Mammary epithelial cell (primary cell): ENCODE results near the gene DPM2.

ENCODE experiments used
- CTCF ChIP-seq, 2 donors: IDR thresholded peaks in 1 of 2; conservative IDR thresholded peaks in 1 of 2; 2 replicates each; pipeline ENCODE4 v1.5.1; 2011 to 2012; ENCODE audit warnings: inconsistent platforms in 2 of 2, low read length in 2 of 2, mild to moderate bottlenecking in 2 of 2, control low read depth in 1 of 2, low read depth in 1 of 2; ENCODE audit not compliant: insufficient read depth in 1 of 2; ENCODE audit errors: extremely low read depth in 1 of 2
- EZH2 ChIP-seq: IDR thresholded peaks from 2 replicates; pipeline ENCODE4 v1.6.1; 2012; ENCODE audit warnings: low read length, inconsistent platforms, borderline replicate concordance

DNA sequence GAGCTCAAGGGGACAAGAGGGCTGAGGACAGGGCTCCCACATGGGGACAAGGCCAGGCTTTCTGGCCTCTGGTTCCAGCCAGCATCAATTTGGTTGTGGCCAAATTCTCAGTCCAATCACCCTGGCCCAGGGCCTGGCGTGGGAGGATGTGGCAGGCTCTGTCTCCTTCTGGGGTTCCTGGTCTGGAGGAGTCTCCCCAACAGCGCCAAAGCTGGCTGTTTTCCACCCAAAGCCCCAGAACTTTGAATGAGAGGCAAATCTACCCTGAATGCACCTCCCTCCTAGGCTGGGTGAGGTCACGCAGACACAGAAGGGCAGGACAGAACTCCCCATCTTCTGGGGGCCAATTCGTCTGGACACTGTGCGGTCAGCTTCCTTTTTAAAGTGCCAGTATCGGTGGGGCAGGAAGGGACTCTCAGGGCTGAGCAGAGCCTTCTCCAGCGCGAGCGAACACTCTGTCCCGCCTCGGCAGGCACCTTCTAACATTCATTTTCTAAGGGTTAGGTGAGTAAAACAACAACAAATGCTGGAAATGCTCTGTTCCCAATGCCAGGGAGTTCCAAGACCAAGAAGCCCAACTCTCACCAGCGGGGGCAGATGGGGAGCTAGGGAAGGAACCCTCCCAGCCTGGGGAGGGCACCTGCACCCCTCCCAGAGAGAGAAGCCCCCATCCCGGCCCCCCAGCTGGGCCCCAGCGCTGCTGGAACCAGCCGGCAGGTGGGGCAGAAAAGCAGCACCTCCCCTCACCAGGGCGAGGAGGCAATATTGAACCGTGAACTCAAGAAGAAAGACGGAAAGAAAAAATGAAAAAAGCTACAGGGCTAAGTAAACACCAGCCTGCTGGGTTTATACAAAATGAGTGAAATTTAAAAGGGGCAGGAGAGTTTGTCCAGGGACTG lies 3.7 kb upstream of the DPM2 start:
- no peak for TF ChIP-seq CTCF (conservative IDR thresholded peaks at IDR 0.05 in 1 of 2, IDR thresholded peaks at IDR 0.05 in 1 of 2; ENCODE audit: extremely low read depth in 1 of 2, insufficient read depth in 1 of 2, low read depth in 1 of 2, low read length in 2 of 2)
- TF ChIP-seq EZH2: no peak
